ENCODE measurements around the gene MND1.

DNA sequence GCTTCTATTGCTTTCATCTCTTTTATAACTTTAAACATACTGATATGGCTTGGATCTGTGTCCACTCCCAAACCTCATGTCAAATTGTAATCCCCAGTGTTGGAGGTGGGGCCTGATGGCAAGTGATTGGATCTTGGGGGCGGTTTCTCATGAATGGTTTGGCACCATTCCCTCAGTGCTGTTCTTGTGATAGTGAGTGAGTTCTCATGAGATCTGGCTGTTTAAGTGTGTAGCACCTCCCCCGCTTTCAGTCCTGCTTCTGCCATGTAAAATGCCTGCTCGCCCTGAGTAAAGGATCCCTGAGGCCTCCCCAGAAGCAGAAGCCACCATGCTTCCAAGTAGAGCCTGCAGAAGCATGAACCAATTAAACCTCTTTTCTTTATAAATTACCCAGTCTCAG, 17.7 kb downstream of the MND1 start:
- TF ChIP-seq CTCF (IDR thresholded peaks at IDR 0.05): no peak
- TF ChIP-seq POLR2A (IDR thresholded peaks at IDR 0.05): no peak

All from lower leg skin (tissue), 3 donors.